NCI-H345 (cell line): ENCODE measurements around the gene ERBB2.
"Not testable (repeated sequence)": the region's sequence is repeated elsewhere in the genome, so short reads cannot be mapped to it uniquely, and the experiment has no call there.

Experiments used
- DNase-seq: peaks from one replicate; lab custom pipeline; 2025; lab: John Stamatoyannopoulos, UW

ERBB2 gene

DNA sequence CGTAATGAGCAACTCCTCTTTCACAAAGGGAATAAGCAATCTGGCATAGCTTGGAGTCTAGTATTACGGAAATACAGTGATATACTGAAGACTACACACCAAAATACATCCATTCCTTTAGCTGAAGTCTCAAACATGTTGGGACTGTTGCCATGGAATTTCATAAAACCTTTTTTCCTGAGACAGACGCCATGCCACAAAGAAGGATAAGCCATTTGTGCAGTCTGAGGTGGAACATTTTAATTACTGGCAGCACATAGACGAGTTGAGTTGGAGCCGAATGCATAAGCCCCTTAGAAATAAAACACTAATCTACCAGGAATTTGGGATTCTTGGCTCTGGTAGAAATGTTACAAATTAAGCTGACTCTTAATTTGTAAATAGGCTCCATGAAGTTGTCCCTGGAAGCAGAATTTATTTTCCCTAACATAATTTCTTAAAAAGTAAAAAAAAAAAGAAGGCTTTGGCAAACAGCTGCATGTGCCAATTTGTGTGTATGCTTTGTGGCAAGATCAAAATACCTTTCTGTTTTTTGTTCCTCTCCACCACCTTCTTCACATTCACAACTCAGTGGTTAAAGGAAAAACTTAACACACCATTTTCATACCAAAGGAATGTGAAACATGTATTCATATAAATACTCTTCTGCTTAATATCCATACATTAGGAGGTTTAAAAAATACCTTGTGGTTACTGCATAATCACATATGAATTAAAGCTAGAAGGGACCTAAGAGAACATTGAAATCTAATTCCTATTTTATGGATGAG is 63.4 kb downstream of the ERBB2 start:
- no peak for DNase-seq

DNA sequence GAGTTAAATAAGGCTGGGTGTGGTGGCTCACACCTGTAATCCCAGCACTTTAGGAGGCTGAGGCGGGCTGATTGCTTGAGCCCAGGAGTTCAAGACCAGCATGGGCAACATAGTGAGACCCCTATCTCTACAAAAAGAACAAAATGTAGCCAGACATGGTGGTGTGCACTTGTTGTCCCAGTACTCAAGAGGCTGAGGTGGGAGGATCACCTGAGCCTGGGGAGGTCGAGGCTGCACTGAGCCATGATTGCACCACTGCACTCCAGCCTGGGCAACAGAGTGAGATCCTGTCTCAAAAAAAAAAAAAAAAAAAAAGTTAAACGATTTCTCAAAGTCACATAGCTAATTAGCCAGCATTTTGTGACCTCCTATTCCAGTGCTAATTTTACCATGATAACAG is 64.3 kb downstream of the ERBB2 start:
- DNase-seq: not testable (repeated sequence)

DNA sequence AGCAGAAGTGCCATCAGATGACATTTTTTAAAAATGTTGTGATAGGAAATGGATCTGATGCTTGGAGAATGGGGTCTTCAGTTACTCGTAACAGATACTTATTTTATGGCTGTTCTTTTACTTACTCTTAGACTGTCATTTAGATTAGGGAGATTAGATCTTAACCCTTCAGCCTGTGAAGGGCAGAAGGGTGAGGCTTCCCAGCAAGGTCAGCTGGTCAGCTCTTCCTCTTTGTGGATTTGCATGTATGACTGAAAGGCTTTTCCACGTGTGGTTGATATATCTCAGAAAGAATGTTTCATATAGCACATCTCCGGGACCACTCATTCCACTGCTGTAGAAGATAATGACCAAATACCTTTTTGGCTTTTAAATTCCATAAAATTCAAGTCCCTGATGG is 65.3 kb downstream of the ERBB2 start:
- no peak for DNase-seq

DNA sequence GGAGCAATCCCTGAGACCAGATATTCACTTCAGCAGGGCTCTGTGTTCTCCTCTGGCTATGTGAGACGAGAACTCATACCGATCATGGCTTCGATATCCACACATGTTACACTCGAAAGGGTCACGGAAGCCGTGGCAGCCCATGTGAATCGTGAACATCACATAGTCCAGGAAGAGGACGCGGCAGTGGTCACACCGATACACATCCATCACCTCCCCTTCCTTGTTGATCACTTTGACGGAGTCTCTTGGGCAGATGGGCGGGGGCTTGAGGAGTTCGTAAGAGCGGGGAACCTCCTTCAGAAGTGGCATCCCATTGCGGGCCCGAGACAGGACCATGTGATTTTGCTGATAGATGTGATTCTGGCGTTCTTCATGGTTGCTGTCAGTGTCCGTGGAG is 65.9 kb downstream of the ERBB2 start:
- DNase-seq: no peak

DNA sequence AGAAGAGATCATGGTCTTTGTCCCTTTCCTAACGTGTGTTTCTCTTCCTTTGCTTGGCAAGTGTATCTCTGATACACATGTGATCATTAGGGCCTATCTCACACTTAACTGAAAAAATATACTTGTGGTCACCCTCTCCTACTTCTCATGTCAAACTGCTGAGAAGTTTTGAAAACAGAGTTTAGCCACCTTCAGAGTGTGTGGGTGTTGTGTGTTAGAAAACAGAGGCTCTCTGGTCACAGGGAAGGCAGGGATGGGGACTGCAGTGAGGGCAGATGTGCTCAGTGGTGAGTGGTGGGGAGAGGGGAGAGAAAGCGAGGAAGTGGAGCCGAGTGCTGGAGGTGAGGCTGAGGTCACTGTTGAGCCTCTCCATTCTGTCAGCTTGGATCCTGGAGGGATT is 67.3 kb downstream of the ERBB2 start:
- DNase-seq: no peak

DNA sequence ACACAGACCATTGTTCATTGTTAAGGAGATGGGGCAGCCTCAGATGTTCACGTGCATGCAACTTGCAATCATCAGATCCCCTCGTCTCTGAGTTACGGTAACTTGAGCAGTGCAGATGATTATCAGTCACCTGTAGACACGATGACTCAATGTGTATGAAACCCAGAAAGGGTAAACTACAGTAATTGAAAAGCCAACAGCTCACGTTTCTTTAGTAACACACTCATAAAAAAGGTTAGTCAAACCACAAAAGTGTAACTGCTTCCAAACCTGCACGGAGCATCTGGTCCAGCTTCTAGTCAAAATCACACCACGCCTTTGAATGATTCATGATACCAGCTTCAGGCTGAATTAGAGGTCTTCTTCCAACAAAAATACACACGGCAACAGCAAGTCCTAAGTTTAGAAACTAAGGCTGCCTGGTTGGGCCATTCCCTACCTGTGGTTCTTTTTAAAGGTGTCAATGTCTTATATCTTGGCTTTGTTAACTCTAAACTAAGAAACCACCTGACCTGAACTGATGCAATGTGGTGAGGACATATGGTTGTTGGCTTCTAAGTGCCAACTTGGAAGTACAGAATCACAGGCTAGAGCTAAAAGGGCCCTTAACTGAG is 70.2 kb downstream of the ERBB2 start:
- peak; percentile 12 for DNase-seq

DNA sequence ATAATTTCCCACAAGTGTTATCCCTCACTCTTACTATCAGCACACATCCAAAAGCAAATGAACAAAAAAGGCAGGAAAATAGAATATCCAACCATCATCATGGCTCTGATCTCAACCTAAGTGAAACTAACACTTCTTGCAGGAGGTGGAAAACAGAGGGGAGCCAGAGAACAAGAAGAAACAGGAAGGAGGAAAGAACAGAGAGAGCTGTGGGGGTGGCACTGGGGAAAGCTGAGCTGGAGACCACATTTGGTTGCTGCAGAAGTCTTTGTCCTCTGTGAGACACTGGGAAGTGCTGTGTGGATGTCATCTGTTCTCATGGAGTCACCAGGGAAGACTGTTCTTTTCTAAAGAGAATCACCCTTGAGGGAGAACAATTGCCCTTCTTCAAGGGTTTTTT is 72.6 kb downstream of the ERBB2 start:
- no peak for DNase-seq

DNA sequence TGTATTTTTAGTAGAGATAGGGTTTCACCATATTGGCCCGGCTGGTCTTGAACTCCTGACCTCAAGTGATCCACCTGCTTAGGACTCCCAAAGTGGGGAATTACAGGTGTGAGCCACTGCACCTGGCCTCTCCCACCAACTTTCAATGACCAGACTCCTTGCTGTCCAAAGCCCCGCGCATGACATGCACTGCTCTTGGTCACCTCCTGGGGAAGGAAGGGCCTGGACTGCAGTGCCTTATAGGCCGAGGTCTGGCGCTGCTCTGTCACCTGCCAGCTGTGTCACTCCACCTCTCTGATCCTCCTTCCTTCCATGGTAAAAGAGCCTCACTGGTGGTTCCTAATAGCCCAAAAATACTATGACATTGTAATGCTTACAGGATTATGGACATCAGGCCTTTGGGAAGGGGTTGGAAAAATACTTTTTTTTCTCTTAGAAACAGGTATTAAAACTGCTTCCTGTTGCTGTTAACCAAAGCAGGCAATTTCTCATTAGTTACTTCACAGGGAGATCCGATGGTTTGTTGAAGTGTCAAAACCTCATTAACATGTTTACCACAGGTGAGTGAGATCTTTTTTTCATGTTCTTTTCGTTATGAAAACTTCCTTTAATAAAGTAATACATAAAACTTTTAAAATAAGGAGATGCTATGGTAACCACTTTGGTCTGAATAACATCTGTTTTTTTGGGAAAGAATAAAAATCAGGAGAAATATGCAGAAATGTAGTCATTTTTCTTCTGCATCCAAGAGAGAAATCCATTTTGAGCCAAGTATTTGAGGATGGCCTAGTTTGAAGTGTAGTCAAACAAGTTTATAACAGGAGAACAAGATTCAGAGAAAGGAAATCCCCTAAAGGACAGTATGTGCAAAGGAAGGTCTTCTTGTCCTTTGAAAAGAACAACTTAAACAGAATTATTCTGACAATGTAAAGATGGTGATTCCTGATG is 73.4 kb downstream of the ERBB2 start:
- no peak for DNase-seq

DNA sequence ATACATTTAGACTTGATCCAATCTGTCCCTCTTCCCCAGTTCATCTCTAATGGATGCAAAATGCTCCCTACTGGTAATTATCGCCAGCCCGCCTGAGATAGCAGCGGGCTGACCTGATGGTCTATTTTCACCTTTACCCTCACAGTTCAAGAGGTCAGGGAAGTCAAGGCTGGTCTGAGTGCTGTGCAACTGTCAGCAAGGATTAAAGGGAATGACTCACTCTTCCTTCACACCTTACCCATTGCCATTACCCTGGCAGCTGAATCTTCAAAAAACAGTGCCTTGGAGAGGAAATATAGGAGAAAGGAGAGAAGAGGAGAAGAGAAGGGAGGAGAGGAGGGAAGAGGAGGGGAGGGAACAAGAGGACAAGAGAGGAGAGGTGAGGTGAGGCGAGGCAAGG is 74.2 kb downstream of the ERBB2 start:
- DNase-seq: no peak

DNA sequence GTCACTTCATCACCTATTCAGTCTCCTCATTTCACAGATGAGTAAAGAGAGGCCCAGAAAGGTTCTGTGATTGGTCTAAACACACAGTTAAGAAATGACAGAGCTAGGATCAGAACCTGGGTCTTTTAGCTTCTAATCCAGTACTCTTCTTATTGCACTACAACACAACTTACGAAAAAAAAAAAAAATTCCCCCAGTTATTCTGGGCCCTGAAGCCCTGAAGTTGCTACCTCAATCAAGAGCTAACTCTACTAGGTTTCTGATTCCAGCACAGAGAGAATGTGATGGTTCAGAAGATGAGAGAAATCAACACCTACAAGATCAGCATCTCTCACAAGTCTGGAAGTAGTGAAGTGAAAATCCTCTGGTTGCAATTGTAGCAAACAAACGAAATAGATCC is 75.2 kb downstream of the ERBB2 start:
- no peak for DNase-seq

DNA sequence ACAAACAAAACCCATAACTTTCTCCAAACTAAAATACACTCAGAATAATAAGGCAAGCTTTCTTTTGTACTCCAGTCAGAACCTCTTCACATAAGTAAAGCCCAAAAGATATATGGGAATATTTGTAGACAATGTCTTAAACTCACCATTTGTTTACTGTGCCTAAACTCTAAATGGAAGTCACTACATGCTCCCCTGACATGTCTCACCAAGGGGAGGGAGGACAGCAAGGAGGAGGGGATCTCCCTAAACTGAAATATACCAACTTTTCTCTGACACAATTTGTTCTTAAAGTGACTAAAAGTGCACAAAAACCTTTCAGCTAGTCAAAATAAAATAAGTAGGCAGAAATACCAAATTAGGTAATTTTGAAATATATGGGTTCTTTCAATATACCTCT is 76.4 kb downstream of the ERBB2 start:
- DNase-seq: no peak

DNA sequence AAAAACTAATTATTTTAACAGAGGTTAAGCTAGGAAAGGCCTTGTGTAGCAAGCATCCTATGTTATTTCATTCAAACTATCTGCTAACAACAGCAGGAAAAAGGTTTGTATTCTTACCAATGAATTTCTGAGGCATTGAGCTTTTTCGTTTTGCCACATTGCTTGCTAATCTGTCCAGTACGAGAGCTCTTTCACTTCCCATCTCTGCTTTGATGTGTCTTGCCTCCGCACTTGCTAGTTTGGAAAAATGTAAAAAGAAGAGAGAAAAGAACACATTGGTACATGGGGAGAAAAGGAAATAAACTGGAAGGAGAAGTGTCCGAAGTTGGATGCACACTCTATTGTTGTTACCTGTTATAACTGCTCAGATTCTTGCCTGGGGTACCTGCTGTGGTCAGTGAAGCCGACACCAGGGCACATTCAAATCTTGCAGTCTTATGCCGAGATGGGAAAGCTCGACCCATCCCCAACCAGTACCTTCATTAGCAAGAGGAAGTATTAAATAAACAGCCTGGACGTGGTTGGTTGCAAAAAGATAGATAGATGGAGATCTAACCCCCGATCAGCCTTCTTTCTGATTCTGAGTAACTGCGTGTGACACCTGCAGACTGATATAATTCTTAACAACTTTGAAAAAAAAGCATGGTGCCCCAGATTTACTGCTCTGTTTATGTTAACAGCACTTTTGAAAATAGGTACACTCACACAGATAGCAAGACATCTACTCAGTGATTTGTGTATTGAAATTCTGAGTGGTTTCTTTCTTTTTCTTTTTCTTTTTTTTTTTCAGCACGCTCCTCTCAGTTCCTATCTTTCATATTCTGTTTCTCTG is 77.9 kb downstream of the ERBB2 start:
- no peak for DNase-seq
